SK-N-SH treated with all-trans-retinoic acid at 6 μM for 48 hours (cell line): Measurements from ENCODE around the gene KIAA1671.

Experiments used
- ARNTL ChIP-seq: fragments of 450-650 bp; formaldehyde crosslinking; IDR thresholded peaks from 2 replicates; pipeline ENCODE4 v1.5.0; 2020; ENCODE audit warnings: low read depth, mild to moderate bottlenecking, moderate library complexity, borderline replicate concordance
- BACH2 ChIP-seq: fragments of 250-450 bp; sonication (Bioruptor Pico); IDR thresholded peaks from 2 replicates; pipeline ENCODE4 v1.9.0; 2021; ENCODE audit warnings: mild to moderate bottlenecking, borderline replicate concordance
- CSDC2 ChIP-seq: fragments of 250-450 bp; sonication (Bioruptor Pico); IDR thresholded peaks from 2 replicates; pipeline ENCODE4 v1.5.0; 2020; ENCODE audit warnings: mild to moderate bottlenecking, moderate library complexity
- PPARA ChIP-seq: fragments of 250-450 bp; sonication (Bioruptor Pico); IDR thresholded peaks from 2 replicates; pipeline ENCODE4 v1.5.0; 2020; ENCODE audit warnings: mild to moderate bottlenecking, borderline replicate concordance
- RARB ChIP-seq: fragments of 250-450 bp; sonication (Bioruptor Pico); IDR thresholded peaks from 2 replicates; pipeline ENCODE4 v1.8.0; 2021; ENCODE audit warnings: mild to moderate bottlenecking, moderate library complexity
- SNAI2 ChIP-seq: fragments of 250-450 bp; sonication (Bioruptor Pico); IDR thresholded peaks from 2 replicates; pipeline ENCODE4 v1.5.0; 2020; ENCODE audit warnings: mild to moderate bottlenecking, moderate library complexity
- ZFP3 ChIP-seq: fragments of 250-450 bp; sonication (Bioruptor Pico); IDR thresholded peaks from 2 replicates; pipeline ENCODE4 v1.5.0; 2020; ENCODE audit warnings: mild to moderate bottlenecking, moderate library complexity
- ZFP30 ChIP-seq: fragments of 450-650 bp; formaldehyde crosslinking; IDR thresholded peaks from 2 replicates; pipeline ENCODE4 v1.5.0; 2022; ENCODE audit warnings: mild to moderate bottlenecking, moderate library complexity
- ZNF8 ChIP-seq: fragments of 450-650 bp; formaldehyde crosslinking; IDR thresholded peaks from 2 replicates; pipeline ENCODE4 v1.5.0; 2020; ENCODE audit warnings: mild to moderate bottlenecking, moderate library complexity
- TF ChIP-seq, protein P1 (sequence below): fragments of 250-450 bp; sonication (Bioruptor Pico); IDR thresholded peaks from 2 replicates; pipeline ENCODE4 v1.5.0; 2020; ENCODE audit warnings: mild to moderate bottlenecking, moderate library complexity
- TF ChIP-seq, protein P2 (sequence below): fragments of 250-450 bp; sonication (Bioruptor Pico); IDR thresholded peaks from 2 replicates; pipeline ENCODE4 v1.8.0; 2020; ENCODE audit warnings: mild to moderate bottlenecking, moderate library complexity, borderline replicate concordance

DNA sequence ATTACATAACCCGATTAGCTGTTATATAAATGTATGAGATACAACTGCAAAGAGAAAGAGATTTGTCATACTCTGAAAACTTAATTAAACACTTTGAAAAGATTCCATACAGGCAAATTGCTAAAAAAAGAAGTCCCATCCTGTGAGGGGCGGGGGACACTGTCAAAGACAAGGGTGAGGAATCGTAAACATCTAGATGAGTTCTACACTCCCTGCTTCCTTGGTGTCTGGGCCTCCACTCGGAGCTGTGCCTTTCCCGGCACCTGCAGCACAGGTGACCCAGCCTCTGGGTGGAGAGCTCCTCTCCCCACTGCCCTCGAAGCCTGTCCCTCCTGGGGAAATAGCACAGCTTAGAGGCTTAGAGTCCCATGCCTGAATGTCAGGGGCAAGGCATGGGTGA, 177.9 kb downstream of the KIAA1671 start:
- no peak for TF ChIP-seq ARNTL
- TF ChIP-seq RARB (CRISPR knock-in tag) = no peak
- TF ChIP-seq, protein P1, sequence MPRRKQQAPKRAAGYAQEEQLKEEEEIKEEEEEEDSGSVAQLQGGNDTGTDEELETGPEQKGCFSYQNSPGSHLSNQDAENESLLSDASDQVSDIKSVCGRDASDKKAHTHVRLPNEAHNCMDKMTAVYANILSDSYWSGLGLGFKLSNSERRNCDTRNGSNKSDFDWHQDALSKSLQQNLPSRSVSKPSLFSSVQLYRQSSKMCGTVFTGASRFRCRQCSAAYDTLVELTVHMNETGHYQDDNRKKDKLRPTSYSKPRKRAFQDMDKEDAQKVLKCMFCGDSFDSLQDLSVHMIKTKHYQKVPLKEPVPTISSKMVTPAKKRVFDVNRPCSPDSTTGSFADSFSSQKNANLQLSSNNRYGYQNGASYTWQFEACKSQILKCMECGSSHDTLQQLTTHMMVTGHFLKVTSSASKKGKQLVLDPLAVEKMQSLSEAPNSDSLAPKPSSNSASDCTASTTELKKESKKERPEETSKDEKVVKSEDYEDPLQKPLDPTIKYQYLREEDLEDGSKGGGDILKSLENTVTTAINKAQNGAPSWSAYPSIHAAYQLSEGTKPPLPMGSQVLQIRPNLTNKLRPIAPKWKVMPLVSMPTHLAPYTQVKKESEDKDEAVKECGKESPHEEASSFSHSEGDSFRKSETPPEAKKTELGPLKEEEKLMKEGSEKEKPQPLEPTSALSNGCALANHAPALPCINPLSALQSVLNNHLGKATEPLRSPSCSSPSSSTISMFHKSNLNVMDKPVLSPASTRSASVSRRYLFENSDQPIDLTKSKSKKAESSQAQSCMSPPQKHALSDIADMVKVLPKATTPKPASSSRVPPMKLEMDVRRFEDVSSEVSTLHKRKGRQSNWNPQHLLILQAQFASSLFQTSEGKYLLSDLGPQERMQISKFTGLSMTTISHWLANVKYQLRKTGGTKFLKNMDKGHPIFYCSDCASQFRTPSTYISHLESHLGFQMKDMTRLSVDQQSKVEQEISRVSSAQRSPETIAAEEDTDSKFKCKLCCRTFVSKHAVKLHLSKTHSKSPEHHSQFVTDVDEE (CRISPR knock-in tag) = no peak
- TF ChIP-seq, protein P2, sequence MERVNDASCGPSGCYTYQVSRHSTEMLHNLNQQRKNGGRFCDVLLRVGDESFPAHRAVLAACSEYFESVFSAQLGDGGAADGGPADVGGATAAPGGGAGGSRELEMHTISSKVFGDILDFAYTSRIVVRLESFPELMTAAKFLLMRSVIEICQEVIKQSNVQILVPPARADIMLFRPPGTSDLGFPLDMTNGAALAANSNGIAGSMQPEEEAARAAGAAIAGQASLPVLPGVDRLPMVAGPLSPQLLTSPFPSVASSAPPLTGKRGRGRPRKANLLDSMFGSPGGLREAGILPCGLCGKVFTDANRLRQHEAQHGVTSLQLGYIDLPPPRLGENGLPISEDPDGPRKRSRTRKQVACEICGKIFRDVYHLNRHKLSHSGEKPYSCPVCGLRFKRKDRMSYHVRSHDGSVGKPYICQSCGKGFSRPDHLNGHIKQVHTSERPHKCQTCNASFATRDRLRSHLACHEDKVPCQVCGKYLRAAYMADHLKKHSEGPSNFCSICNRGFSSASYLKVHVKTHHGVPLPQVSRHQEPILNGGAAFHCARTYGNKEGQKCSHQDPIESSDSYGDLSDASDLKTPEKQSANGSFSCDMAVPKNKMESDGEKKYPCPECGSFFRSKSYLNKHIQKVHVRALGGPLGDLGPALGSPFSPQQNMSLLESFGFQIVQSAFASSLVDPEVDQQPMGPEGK (CRISPR knock-in tag) = no peak
- TF ChIP-seq BACH2 (CRISPR knock-in tag) = no peak
- no peak for TF ChIP-seq ZNF8 (CRISPR knock-in tag)
- TF ChIP-seq CSDC2 (CRISPR knock-in tag) = no peak
- TF ChIP-seq PPARA = no peak
- TF ChIP-seq ZFP3 (CRISPR knock-in tag) = no peak
- TF ChIP-seq ZFP30 (CRISPR knock-in tag) = no peak
- TF ChIP-seq SNAI2 = no peak
